ENCODE data around the gene XAB2. TPM values are rescaled to one million over a fixed set of nuclear protein-coding genes. Genes with fewer than 3 reads are reported as not detected.

Gene XAB2
- total RNA-seq, 4 donors from 2014 or later = 29.6 to 51.2 (median 31.1) TPM

- intact Hi-C loops (cut with DNase I; ENCODE audit: low total_unique reads) = no loop called here
- TF ChIP-seq CTCF (IDR thresholded peaks at IDR 0.05 in 4 of 5, conservative IDR thresholded peaks at IDR 0.05 in 1 of 5) = no peak
- no peak for TF ChIP-seq POLR2A (IDR thresholded peaks at IDR 0.05)
- H3K36me3 ChIP-seq = no peaks in the 10 kb centered on the region
- ATAC-seq = no peak
- H3K4me3 ChIP-seq = no peak overlapping the region
- in situ Hi-C loops (cut with MboI; ENCODE audit: low sequenced_read_pairs in 4 of 4) = no loop called here
- H3K27ac ChIP-seq = no peak overlapping the region
- H3K4me1 ChIP-seq = no peaks in the 10 kb centered on the region
- no peaks in the 10 kb centered on the region for H3K9me3 ChIP-seq
- DNase-seq = no peak
- H3K27me3 ChIP-seq = peaks cover 18 to 28% (median 24%) of the 10 kb centered on the region in 3 donors
These were observed 28.6 kb downstream of the XAB2 start for GRCh38 chr19:7600721-7601120.

GRCh38 chr19:7598180-7598579, 31.2 kb downstream of the XAB2 start:
- H3K4me3 ChIP-seq = no peak overlapping the region
- no peaks in the 10 kb centered on the region for H3K4me1 ChIP-seq
- H3K36me3 ChIP-seq = no peaks in the 10 kb centered on the region
- in situ Hi-C loops (cut with MboI; ENCODE audit: low sequenced_read_pairs in 4 of 4) = no loop called here
- H3K9me3 ChIP-seq = no peaks in the 10 kb centered on the region
- intact Hi-C loops (cut with DNase I; ENCODE audit: low total_unique reads) = no loop called here
- no peak overlapping the region for H3K27ac ChIP-seq
- ATAC-seq (no peak), DNase-seq (no peak)
- TF ChIP-seq CTCF (IDR thresholded peaks at IDR 0.05 in 4 of 5, conservative IDR thresholded peaks at IDR 0.05 in 1 of 5) (no peak), POLR2A (IDR thresholded peaks at IDR 0.05) (no peak)
- H3K27me3 ChIP-seq = peaks cover 38 to 51% (median 39%) of the 10 kb centered on the region in 3 donors

DNA sequence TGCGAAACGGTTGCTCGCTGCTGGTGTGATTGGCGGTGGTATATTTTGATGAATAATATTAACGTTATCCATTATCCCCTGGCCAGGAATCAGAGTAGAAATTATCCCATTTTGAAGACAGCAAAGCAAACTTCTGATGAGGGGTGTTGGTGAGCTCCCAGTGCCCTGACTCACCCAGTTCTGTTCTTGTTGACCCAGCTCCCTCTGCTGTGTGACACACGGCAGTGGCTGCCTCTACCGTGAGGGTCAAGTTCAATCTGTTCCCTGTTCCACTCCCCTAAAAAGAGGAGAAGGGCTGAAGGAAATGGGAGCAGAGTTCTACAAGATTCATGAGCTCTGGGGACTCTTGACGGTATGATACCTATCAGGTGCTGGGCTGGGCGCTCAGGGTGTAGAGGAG, 31.7 kb downstream of the XAB2 start:
- Histone ChIP-seq H3K4me1 (no peaks in the 10 kb centered on the region), H3K4me3 (no peak overlapping the region), H3K9me3 (no peaks in the 10 kb centered on the region), H3K27ac (no peak overlapping the region), H3K36me3 (no peaks in the 10 kb centered on the region), H3K27me3 (peaks cover 39 to 48% (median 42%) of the 10 kb centered on the region in 3 donors)
- no peak for TF ChIP-seq CTCF (IDR thresholded peaks at IDR 0.05 in 4 of 5, conservative IDR thresholded peaks at IDR 0.05 in 1 of 5)
- no peak for TF ChIP-seq POLR2A (IDR thresholded peaks at IDR 0.05)
- ATAC-seq (no peak), DNase-seq (no peak)
- in situ Hi-C loops (cut with MboI; ENCODE audit: low sequenced_read_pairs in 4 of 4) (no loop called here), intact Hi-C loops (cut with DNase I; ENCODE audit: low total_unique reads) (no loop called here)

DNA sequence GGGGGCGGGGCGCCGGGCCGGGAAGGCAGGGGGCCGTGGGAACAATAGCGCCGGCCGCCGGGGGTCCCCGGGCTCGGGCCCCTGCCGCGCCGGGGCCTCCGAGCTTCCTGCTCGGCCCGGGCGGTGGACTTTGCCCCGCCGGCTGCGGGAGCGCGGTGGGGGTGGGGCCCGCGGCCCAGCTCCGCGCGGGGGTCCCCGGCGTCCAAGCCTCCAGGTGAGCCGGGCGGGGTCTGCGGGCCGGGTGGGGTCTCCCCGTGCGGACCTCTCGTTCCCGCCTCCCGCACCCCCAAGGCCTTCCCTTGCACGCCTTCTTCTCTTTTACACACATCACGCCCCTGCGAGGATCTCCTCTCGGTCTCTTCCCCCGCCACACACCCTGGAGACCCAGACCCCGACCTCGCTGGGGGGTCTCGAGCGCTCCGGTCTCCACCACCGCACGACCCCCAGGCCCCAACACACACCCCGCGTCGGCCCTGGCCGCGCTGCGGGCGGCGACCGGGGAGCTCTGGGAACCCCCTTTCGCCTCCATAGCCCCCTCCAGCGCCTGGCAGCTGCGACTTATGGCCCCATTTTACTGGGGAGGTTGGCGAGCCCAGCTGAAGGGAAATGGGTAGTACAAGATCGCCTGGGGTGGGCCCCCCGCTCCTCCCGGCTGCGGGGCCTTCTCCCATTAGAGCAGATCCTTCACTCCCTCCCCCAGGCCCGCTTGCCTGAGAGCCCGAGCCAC, 33.0 kb downstream of the XAB2 start:
- ATAC-seq (no peak), DNase-seq (no peak)
- in situ Hi-C loops (cut with MboI; ENCODE audit: low sequenced_read_pairs in 4 of 4) (no loop called here), intact Hi-C loops (cut with DNase I; ENCODE audit: low total_unique reads) (no loop called here)
- H3K36me3 ChIP-seq = no peaks in the 10 kb centered on the region
- H3K9me3 ChIP-seq = no peaks in the 10 kb centered on the region
- H3K4me1 ChIP-seq = no peaks in the 10 kb centered on the region
- H3K27me3 ChIP-seq = peaks cover 40 to 43% (median 43%) of the 10 kb centered on the region in 3 donors
- no peak overlapping the region for H3K4me3 ChIP-seq
- H3K27ac ChIP-seq = no peak overlapping the region
- TF ChIP-seq POLR2A (IDR thresholded peaks at IDR 0.05) (no peak), CTCF (IDR thresholded peaks at IDR 0.05 in 4 of 5, conservative IDR thresholded peaks at IDR 0.05 in 1 of 5) (no peak)
